Left ventricle myocardium superior (tissue), 1 donor: ENCODE data around the gene AOAH. TPM values are rescaled to one million over a fixed set of nuclear protein-coding genes. Genes with fewer than 3 reads are reported as not detected.
"Not testable (repeated sequence)": the region's sequence is repeated elsewhere in the genome, so short reads cannot be mapped to it uniquely, and the experiment has no call there.

Source experiments
- ATAC-seq: fragments of 200-7000 bp; cut with Tn5 transposase; one replicate; pipeline ENCODE4 v1.9.1; 2020; ENCODE audit warnings: mild to moderate bottlenecking, moderate library complexity
- DNase-seq: peaks from one replicate; pipeline ENCODE4 v3.0.0-alpha.2; 2020
- intact Hi-C: fragments of 100-400 bp; cut with micrococcal nuclease; formaldehyde crosslinking; loops from one replicate; pipeline ENCODE4 v1.11.0; 2022
- total RNA-seq: library from RNA; stranded (reverse); fragmentation: NEBNext Ultra II Directional; extraction: Animal tissue kit (Norgen Biotek cat#: 25700); gene quantifications from one replicate; pipeline ENCODE4 v1.2.1, GENCODE V29; 2021
- donor health status: DM: no; HTN: yes; CAD: no; lungs with severe emphysema.

AOAH gene
- total RNA-seq, 1 donor from 2014 or later, result 2.4 TPM

DNA sequence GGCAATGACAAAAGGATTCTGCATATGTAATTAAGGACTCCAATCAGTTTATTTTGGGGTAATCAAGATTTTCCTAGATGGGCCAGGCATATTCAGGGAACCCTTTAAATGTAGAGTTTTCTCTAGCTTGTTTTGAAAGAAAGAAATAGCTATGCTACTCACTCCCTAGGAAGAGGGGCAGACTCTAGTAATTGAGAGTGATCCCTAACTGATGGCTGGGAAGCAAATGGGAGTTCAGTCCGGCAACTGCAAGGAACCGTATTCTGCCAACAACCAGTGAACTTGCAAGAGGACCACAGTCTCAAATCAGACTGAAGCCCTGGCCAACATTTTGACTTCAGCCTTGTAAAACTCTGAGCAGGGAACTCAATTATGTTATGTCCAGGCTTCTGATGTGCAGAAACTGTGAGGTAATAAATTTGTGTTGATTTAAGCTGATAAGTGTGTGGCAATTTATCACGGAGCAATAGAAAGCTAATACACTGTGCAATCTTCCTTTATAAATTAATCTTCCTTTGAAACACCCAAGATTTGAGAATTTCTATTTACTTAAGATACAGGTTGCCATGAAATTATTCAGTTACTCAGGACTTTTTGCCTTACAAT, 14.0 kb downstream of the AOAH start:
- DNase-seq (no peak), ATAC-seq (no peak)
- intact Hi-C loops, result no loop called here

GRCh38 chr7:36708767-36709166, 15.5 kb downstream of the AOAH start:
- intact Hi-C loops, result no loop called here
- no peak for ATAC-seq
- DNase-seq, result no peak

GRCh38 chr7:36707898-36708297, 16.4 kb downstream of the AOAH start:
- intact Hi-C loops, result no loop called here
- no peak for ATAC-seq

GRCh38 chr7:36707465-36707864, 16.8 kb downstream of the AOAH start:
- intact Hi-C loops, result no loop called here
- ATAC-seq, result no peak
- no peak for DNase-seq

More at GRCh38 chr7:36707898-36708297, 16.4 kb downstream of the AOAH start:
- DNase-seq, result no peak

DNA sequence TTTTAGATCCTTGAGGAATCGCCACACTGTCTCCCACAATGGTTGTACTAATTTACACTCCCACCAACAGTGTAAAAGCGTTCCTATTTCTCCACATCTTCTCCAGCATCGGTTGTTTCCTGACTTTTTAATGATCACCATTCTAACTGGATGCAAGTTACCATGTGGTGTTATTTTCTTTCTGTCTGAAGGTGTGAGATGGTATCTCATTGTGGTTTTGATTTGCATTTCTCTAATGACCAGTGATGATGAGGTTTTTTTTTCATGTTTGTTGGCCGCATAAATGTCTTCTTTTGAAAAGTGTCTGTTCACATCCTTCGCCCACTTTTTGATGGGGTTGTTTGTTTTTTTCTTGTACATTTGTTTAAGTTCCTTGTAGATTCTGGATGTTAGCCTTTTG, 20.4 kb downstream of the AOAH start:
- DNase-seq, intact Hi-C loops, ATAC-seq: not testable (repeated sequence)

- DNase-seq (no peak), ATAC-seq (no peak)
- intact Hi-C loops, result no loop called here
These were observed 31.8 kb downstream of the AOAH start for GRCh38 chr7:36692456-36692855.

DNA sequence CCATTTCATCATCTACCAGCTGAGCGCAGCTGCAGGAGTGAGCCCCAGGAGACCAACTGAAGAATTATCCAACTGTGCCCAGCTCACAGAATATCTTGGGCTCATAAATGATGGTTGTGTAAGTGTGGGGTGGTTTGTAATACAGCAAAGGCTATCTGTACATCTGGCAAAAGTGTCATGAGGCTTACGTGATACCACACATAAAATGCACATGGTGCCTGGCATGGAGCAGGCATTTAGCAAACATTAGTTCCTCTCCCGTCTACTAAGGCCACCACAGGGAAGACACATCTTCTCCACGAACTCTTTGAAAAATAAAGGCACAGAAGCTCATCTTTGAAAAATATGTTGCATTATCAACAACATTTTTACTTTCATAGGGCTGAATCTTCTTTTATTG, 32.3 kb downstream of the AOAH start:
- intact Hi-C loops, result no loop called here
- DNase-seq (no peak), ATAC-seq (no peak)

GRCh38 chr7:36690514-36691187, 33.6 kb downstream of the AOAH start:
- DNase-seq (no peak), ATAC-seq (no peak)
- intact Hi-C loops, result no loop called here

DNA sequence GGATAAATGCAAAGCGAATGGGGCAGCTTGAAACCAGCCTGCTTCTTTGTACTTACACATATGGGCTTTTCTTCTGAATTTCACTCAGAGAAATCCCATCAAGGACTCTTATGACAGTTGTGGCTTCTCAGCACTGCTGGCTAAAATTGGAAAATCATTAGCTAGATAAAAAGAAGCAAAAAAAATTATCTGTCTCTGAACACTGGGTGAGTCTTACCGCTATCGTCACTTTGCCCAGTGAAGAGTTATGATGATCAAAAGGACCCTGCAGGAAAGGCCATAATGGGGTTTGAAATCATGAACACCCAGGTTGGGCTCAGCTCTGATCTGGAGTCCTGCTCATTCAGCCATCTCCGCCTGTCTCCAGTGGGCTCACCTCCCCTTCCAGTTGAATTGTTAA, 34.3 kb downstream of the AOAH start:
- ATAC-seq, result no peak
- no peak for DNase-seq
- intact Hi-C loops, result no loop called here

GRCh38 chr7:36686499-36686898, 37.8 kb downstream of the AOAH start:
- ATAC-seq, result no peak
- DNase-seq, result no peak
- intact Hi-C loops, result no loop called here

DNA sequence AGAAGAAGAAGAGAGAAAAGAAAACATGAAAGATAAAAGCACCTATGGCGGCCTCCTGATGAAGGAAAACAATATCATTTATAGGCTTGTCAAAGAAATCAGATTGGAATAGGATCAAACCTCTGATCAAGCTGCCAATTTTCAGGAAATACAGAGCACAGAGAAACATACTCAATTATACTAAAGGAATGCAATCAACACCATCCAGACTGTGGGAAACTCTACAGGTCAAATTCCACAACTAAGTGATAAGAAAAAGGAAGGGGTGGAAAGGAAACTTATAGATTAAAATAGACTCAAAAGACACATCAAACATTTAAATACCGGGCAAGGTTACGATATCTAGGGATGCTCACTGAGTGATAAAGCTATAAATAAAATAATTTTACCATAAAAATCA, 39.3 kb downstream of the AOAH start:
- ATAC-seq (no peak), DNase-seq (no peak)
- intact Hi-C loops, result no loop called here

- intact Hi-C loops, result no loop called here
- DNase-seq (no peak), ATAC-seq (no peak)
These were observed 40.5 kb downstream of the AOAH start for GRCh38 chr7:36683695-36684357.

DNA sequence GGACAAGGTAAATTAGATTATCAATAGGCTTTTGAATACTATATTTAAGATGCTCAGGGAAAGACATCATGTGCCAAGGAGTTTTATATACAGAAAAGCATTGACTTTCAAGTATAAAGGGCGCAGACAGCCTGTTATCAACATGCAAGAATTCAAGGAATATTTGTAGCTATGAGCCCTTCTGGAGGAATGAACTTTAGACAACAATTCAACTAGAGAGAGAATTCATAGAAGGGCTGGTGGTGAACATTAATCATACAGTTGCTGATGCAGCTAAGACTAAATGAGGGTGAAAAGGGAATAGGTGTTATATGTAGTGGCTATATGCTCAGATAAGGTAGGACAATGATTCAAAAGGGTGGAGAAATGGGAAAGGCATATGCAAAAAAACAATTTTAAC, 41.2 kb downstream of the AOAH start:
- DNase-seq (no peak), ATAC-seq (no peak)
- intact Hi-C loops, result no loop called here

GRCh38 chr7:36682102-36682501, 42.2 kb downstream of the AOAH start:
- ATAC-seq, result no peak
- DNase-seq, result no peak
- intact Hi-C loops, result no loop called here

GRCh38 chr7:36677769-36678437, 46.4 kb downstream of the AOAH start:
- DNase-seq (no peak), ATAC-seq (no peak)
- intact Hi-C loops, result loop anchor here (10.0 kb wide), 1 partner anchor 193 kb away; no protein-coding TSS in a partner anchor

DNA sequence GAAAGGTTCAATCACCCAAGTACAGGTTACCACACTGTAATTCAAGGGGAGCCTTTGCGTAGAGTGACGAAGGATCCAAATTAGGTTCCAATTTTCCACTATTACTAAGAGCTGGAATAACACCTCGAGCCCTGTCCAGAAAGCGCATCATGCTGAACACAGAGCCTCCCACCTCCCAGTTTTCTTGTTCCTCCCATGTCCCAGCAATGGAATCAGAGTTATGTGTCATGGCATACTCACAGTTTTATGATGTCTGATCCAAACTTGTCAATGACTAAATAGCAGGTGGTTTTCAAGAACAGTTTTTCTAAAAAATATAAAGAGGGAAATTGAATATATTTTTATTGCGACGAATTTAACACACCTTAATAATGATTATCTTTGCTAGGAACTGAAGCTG, 50.6 kb downstream of the AOAH start:
- ATAC-seq (no peak), DNase-seq (no peak)
- intact Hi-C loops, result loop anchor here (10.0 kb wide), 1 partner anchor 189 kb away; no protein-coding TSS in a partner anchor

DNA sequence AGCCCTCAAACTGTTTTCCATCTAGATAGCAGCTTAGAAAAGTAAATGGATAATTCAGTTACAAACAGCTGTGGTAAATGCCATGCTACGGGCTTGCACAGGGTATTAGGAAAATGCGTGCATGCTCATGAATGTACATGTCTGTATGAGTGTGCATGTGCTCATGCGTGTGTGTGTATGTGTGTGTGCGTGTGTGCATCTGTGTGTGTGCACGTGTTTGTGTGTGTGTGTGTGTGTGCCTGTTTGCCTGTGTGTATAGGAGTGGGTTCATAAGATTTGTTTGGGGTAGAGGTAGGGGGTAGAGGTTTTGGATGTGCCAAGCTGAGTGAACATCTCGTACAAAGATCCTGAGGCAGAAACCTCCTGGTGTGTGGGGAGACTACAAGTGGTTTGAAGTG, 52.9 kb downstream of the AOAH start:
- DNase-seq, result no peak
- intact Hi-C loops, result loop anchor here (10.0 kb wide), 1 partner anchor 187 kb away; no protein-coding TSS in a partner anchor
- ATAC-seq, result no peak

DNA sequence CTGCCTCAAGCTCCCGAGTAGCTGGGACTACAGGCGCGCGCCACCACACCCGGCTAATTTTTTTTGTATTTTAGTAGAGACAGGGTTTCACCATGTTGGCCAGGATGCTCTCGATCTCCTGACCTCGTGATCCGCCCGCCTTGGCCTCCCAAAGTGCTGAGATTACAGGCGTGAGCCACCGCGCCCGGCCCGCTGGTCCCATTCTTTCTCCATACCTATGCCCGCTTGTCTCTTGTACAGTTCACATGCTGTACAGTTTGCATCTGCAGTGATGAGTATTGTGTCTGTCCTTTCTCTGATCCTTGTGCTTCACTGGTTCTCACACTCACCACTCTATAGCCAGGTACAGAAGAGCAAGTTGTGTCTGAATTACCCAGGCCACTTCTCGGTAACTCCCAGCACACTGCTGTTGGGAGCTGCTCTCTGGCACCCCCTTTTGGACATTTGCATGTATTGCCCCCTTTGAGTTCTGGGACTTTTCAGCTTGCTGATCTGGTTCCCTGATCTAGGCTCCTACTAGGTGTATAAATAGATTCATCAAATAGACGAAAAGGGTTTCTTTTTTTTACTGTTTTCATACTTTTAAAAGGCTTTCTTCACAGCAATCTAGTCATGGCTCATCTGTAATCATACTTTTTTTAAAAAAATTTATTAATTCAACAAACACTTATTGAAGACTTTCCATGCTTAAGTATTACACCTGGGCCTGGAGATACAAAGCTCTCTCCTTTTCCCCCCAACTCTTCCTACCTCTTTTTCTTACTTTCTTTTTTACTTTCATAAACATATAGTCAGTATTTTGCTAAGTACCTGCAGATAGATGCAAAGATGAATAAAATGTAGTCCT, 53.5 kb downstream of the AOAH start:
- DNase-seq (no peak), ATAC-seq (peak; percentile 53)
- intact Hi-C loops, result loop anchor here (10.0 kb wide), 1 partner anchor 186 kb away; no protein-coding TSS in a partner anchor

DNA sequence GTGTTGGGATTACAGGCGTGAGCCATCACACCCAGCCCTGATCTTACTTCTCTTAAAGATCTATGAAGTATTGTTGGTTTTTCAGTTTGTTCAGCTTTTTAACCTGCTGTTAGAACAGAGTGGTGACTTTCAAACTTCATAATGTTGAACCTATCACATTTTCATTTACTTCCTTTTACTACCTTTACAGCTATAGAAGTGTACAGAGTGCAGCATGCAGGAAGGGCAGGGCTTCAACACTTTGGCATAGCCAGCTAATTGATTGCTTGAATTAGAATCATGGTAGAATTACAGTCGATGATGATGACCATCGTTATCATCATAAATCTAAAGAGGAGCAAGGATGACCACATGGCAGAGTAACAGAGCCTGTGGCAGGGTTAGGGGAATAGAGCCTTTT, 55.5 kb downstream of the AOAH start:
- no peak for ATAC-seq
- no peak for DNase-seq
- intact Hi-C loops, result no loop called here
